ENCODE measurements around the gene TMEM50B. TPM values are rescaled to one million over a fixed set of nuclear protein-coding genes. Genes with fewer than 3 reads are reported as not detected.
"Not testable (repeated sequence)": the region's sequence is repeated elsewhere in the genome, so short reads cannot be mapped to it uniquely, and the experiment has no call there.

The TMEM50B gene
- total RNA-seq, 4 donors from 2014 or later: 53.8 to 83.5 (median 57.0) TPM

DNA sequence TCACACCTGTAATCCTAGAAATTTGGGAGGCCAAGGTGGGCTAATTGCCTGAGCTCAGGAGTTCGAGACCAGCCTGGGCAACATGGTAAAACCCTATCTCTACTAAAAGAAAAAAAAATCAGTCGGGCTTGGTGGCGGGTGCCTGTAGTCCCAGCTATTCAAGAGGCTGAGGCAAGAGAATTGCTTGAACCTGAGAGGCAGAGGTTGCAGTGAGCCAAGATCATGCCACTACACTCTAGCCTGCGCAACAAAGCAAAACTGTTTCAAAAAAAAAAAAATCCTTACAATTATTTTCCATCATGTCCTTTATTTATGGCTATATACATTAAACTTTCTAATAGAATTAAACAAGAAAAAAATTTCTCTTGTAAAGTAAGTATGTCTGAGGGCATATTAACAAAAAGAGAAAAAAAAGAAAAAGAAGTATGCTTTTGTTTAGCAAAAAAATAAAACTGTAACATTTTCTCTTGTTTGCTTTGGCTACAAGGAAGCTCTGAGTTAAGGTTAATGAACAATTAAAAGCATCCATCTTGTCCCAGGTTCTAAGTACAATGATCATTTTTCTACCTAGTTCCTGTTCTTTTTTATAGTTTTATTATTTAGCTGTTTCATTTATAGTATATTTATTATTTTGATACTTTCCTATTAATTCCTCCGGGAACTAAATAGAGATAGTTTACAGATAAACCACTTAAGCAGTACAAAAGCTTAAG lies 18.1 kb downstream of the TMEM50B start:
- no peak for TF ChIP-seq CTCF (IDR thresholded peaks at IDR 0.05)
- DNase-seq (ENCODE audit: low spot score): no peak

GRCh38 chr21:33458861-33459260 lies 20.9 kb downstream of the TMEM50B start:
- no peak for ATAC-seq (ENCODE audit: low FRiP score)

More for the DNA sequence above, 18.1 kb downstream of the TMEM50B start:
- no peak for ATAC-seq (ENCODE audit: low FRiP score)

DNA sequence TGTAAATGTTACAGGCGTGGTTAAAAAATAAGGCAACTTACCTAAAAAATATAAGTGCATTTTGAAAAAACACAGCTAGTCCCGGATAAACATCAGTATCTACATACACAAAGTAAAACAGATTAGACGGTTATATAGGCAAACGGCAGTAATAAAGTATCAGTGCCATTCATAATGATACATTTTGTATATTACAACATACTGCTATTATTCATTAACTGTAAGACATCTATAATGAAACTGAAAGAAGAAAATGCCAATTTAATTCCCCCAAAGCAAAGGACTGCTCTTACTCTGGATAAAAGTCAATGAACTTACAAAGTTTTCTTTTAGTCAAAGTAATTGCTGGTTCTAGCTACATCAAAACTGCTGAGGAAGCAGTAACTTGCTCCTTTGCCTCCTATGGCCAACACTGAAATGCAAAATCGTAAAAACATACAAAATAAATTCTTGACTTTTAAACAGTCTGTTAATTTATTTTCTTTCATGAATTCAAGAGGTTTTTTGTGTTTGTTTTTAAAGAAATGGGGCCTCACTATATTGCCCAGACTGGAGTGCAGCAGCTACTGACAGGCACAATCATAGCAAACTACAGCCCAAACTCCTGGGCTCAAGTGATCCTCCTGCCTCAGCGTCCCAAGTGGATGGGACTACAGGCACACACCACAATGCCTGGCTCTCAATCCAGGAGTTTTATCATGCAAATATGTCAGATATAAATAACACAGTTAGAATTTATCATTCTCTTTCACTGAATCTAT lies 23.9 kb downstream of the TMEM50B start:
- ATAC-seq (ENCODE audit: low FRiP score): no peak

More at GRCh38 chr21:33458861-33459260, 20.9 kb downstream of the TMEM50B start:
- DNase-seq (ENCODE audit: low spot score): no peak
- TF ChIP-seq CTCF (IDR thresholded peaks at IDR 0.05): no peak

GRCh38 chr21:33452362-33452761 lies 27.4 kb downstream of the TMEM50B start:
- no peak for ATAC-seq (ENCODE audit: low FRiP score)
- DNase-seq (ENCODE audit: low spot score): no peak
- no peak for TF ChIP-seq CTCF (IDR thresholded peaks at IDR 0.05)

More for the DNA sequence above, 23.9 kb downstream of the TMEM50B start:
- DNase-seq (ENCODE audit: low spot score): no peak
- TF ChIP-seq CTCF (IDR thresholded peaks at IDR 0.05): no peak

- ATAC-seq (ENCODE audit: low FRiP score): no peak
- no peak for DNase-seq (ENCODE audit: low spot score)
- no peak for TF ChIP-seq CTCF (IDR thresholded peaks at IDR 0.05)
Measured at GRCh38 chr21:33451634-33452071, 28.1 kb downstream of the TMEM50B start.

DNA sequence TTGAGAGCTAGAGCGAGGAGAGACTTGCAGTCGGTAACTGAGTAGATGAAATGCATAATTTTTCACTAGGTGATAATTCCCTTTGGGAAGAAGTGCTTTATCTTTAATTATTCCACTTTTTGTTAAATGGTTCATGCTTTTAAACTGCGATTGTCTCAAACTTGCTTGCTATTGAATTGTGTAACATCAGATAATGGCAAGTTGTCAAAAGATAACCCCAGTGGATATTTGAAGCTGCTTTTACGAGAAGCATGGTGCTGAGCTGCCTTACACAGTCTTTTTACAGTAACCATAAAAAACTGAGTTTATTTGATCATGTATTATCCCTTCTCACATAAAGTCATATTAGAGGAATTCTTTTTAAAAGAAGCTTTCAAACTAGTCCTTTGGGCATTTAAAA lies 30.2 kb downstream of the TMEM50B start:
- no peak for TF ChIP-seq CTCF (IDR thresholded peaks at IDR 0.05)
- ATAC-seq (ENCODE audit: low FRiP score) (no peak), DNase-seq (ENCODE audit: low spot score) (no peak)

DNA sequence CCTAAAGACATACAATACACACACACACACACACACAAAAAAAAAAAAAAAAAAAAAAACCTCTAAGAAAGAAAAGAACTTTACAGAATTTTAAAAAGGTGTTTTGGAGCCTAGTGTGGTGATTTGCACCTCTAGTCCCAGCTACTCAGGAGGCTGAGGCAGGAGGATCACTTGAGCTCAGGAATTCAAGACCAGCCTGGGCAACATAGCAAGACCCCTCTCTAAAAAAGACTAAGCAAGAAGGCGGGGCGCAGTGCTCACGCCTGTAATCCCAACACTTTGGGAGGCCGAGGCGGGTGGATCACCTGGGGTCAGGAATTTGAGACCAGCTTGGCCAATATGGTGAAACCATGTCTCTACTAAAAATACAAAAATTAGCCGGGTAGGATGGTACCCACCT lies 33.2 kb downstream of the TMEM50B start:
- not testable (repeated sequence) for DNase-seq (ENCODE audit: low spot score); ATAC-seq (ENCODE audit: low FRiP score)
